Measurements from ENCODE around the gene LRTM1. TPM values are rescaled to one million over a fixed set of nuclear protein-coding genes. Genes with fewer than 3 reads are reported as not detected.
A peak's percentile ranks its signal among the peaks of the same experiment; 100 is the strongest.

Gene LRTM1
- total RNA-seq: not detected in 2 replicates
- long read RNA-seq, partial matches to known transcripts: 0 of 1 reads
- long read RNA-seq, other reads (novel, unspliced or antisense): 1 of 1 reads

GRCh38 chr3:54928046-54928770 lies at the start of gene LRTM1:
LRTM1 (minus strand) TSS chr3:54928059; CDS start chr3:54927911, 148 bp downstream.
- no peaks in the 10 kb centered on the region for H3K9me3 Mint-ChIP-seq (ENCODE audit: low read depth)
- no peak for DNase-seq (ENCODE audit: low spot score, unreplicated experiment)
- H3K27ac Mint-ChIP-seq: no peak within 1 kb of the TSS
- no peak within 1 kb of the TSS for H3K4me3 Mint-ChIP-seq (ENCODE audit: low read depth)
- H3K27me3 Mint-ChIP-seq: peaks cover 3% of the 10 kb centered on the region
- no peaks in the 10 kb centered on the region for H3K4me1 Mint-ChIP-seq (ENCODE audit: low read depth)
- H3K36me3 Mint-ChIP-seq (ENCODE audit: insufficient read depth): no peaks in the 10 kb centered on the region
- no peak for TF ChIP-seq CTCF (IDR thresholded peaks at IDR 0.05; ENCODE audit: unreplicated experiment)

GRCh38 chr3:54977439-54977838 lies 49.6 kb upstream of the LRTM1 start:
- Mint-ChIP-seq H3K36me3 (ENCODE audit: insufficient read depth) (no peaks in the 10 kb centered on the region), H3K27ac (no peak overlapping the region), H3K27me3 (peaks cover 32% of the 10 kb centered on the region), H3K9me3 (ENCODE audit: low read depth) (peaks cover 6% of the 10 kb centered on the region), H3K4me3 (ENCODE audit: low read depth) (no peak overlapping the region), H3K4me1 (ENCODE audit: low read depth) (no peaks in the 10 kb centered on the region)
- no peak for TF ChIP-seq CTCF (IDR thresholded peaks at IDR 0.05; ENCODE audit: unreplicated experiment)
- DNase-seq (ENCODE audit: low spot score, unreplicated experiment): no peak

GRCh38 chr3:54970895-54971294 lies 43.0 kb upstream of the LRTM1 start:
- no peak for DNase-seq (ENCODE audit: low spot score, unreplicated experiment)
- Mint-ChIP-seq H3K27ac (no peak overlapping the region), H3K4me1 (ENCODE audit: low read depth) (peaks cover 24% of the 10 kb centered on the region), H3K4me3 (ENCODE audit: low read depth) (no peak overlapping the region), H3K27me3 (peaks cover 27% of the 10 kb centered on the region), H3K9me3 (ENCODE audit: low read depth) (peaks cover 3% of the 10 kb centered on the region), H3K36me3 (ENCODE audit: insufficient read depth) (no peaks in the 10 kb centered on the region)
- no peak for TF ChIP-seq CTCF (IDR thresholded peaks at IDR 0.05; ENCODE audit: unreplicated experiment)

- H3K4me3 Mint-ChIP-seq (ENCODE audit: low read depth): no peak overlapping the region
- H3K27ac Mint-ChIP-seq: peak overlapping the region; percentile 21
- no peaks in the 10 kb centered on the region for H3K36me3 Mint-ChIP-seq (ENCODE audit: insufficient read depth)
- TF ChIP-seq CTCF (IDR thresholded peaks at IDR 0.05; ENCODE audit: unreplicated experiment): no peak
- H3K27me3 Mint-ChIP-seq: peaks cover 33% of the 10 kb centered on the region
- no peak for DNase-seq (ENCODE audit: low spot score, unreplicated experiment)
- H3K9me3 Mint-ChIP-seq (ENCODE audit: low read depth): peaks cover 3% of the 10 kb centered on the region
- H3K4me1 Mint-ChIP-seq (ENCODE audit: low read depth): peaks cover 30% of the 10 kb centered on the region
Measured at GRCh38 chr3:54969652-54970051, 41.8 kb upstream of the LRTM1 start.

GRCh38 chr3:54968546-54969172 lies 40.8 kb upstream of the LRTM1 start:
- Mint-ChIP-seq H3K4me1 (ENCODE audit: low read depth) (peaks cover 36% of the 10 kb centered on the region), H3K36me3 (ENCODE audit: insufficient read depth) (no peaks in the 10 kb centered on the region), H3K27ac (no peak overlapping the region), H3K27me3 (peaks cover 26% of the 10 kb centered on the region), H3K9me3 (ENCODE audit: low read depth) (peaks cover 3% of the 10 kb centered on the region), H3K4me3 (ENCODE audit: low read depth) (no peak overlapping the region)
- DNase-seq (ENCODE audit: low spot score, unreplicated experiment): no peak
- no peak for TF ChIP-seq CTCF (IDR thresholded peaks at IDR 0.05; ENCODE audit: unreplicated experiment)
